Dermis microvascular lymphatic vessel endothelial cell (primary cell): ENCODE measurements around the gene ST7. TPM values are rescaled to one million over a fixed set of nuclear protein-coding genes. Genes with fewer than 3 reads are reported as not detected.

Experiments used
- DNase-seq, 2 donors: peaks; one replicate each; pipeline versions ENCODE4 v3.0.0 to v3.0.0-alpha.2; 2010; ENCODE audit warnings: low read depth in 2 of 2
- total RNA-seq: library from RNA; depleted of rRNA; stranded (reverse); fragments of >200 nt; gene quantifications from 2 replicates; pipeline ENCODE4 v1.2.1, GENCODE V29; 2014

ST7 gene
- total RNA-seq, 1 donor from 2014 or later: 12.5 TPM

DNA sequence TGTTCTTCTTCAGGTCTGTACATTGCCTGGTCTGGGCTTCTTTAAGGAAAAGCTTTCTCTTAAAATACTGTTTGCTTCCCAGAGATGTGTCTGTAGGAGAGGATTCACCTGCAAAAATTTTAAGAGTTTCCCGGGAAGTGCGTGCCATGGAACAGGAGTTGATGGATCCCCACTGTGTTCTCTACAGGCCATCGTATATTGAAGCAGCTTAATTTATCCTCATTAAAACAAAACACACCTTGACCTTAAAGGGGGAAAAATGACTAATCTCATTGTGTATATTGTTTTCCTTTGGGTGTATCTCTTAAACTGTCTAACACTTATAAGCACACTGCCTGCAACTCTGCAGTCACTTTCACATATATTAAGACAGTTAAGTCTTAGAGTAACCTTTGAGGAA lies 111.4 kb downstream of the ST7 start:
- no peak for DNase-seq

DNA sequence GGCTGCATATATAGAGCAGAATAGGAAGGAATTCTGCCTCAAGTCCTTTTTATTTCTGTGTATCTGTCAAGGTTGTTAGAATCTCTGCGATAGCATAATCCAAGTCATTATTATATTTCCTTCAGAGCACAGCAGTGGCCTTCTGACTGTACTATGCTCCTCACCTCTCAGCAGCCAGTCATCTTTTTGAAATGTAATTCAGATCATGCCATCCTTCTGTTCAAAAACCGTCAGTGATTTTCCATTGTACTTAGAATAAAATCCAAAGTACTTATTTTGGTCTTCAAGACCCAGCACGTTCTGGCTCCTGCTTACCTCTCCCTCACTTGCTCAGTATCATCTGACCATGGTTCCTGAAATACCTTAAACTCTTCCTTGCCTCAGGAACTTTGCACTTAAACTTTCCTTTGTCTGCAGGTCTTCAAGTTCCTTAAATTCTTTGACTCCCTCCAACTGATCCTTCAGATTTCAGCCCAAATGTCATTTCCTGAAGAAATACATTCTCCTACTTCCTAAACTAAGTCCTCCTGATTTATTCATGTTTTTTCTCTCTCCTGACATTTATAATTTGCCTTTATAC lies 112.4 kb downstream of the ST7 start:
- no peak for DNase-seq

DNA sequence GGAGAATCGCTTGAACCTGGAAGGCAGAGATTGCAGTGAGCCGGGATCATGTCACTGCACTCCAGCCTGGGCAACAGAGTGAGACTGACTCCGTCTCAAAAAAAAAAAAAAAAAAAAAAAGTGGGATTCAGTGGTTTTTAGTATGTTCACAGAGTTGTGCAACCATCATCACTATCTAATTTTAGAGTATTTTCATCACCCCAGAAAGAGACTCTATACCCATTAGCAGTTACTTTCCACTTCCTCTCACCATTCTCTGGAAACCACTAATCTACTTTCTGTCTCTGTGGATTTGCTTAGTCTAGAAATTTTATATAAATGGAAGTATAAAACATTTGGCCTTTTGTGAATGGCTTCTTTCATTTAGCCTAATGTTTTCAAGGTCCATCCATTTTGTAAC lies 113.4 kb downstream of the ST7 start:
- DNase-seq: no peak

DNA sequence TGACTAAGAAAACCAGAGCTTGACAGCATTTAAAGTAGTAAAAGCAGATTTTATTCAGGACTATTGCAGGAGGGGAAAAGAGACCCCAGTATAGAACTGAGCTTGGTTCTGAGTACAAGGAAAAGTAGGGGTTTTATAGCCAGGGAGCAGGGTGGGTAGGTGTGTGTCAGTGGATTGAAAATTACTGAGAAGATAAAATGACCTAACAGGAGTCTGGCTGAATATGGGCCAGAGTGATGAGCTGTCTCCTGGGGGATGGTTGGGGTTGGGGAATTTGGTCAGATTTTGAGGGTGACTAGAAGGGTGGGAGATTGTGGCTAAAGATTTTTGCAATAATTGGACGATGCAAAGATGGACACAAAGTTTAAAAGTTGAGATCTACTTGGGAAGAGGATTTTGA lies 114.0 kb downstream of the ST7 start:
- DNase-seq: no peak

DNA sequence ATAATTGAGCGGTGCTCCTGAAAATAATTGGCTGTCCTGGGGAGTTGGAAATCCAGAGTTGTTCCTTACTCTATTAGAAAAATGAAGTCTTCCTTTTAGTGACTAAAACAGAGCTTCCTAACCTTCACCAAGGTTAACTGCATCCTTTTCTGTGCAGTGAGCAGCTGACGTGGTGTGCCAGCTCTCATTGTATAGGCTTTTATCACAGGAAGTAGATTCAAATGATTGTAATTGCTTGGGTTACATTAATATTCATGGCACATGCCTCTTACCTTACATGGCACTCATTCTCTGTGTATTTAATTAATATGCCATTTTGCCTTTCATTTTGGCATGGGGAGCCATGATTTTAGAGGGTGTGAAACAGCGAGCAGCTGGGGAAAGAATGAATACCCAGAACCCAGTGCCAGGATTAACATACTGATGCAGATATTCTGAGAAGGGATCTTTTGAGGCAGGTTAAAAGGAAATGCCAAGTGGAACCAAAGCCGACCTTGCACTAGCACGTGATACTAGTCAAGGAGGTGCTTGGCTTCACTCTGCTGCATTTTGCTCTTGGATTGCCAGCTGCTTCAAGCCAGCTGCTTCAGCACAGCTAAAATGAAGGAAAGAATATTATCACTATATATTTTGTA lies 115.3 kb downstream of the ST7 start:
- no peak for DNase-seq

DNA sequence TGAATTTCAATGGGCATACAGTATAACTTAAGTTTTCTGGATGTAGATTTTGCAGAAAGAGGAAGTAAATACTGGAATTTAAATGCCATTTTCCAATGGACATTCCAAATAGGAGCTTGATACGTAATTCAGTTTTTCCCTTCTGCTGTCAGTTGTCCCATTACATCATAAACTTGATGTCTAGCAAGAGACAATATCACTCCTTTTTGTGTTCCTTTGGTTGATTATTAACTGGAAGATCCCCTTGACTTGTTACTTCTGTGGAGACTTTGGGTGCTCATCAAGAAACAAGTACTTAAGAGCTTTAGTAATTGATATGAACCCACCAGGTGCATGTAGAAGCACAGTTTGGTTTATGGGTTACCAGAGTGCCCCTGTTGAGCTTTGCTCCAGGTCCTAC lies 116.1 kb downstream of the ST7 start:
- no peak for DNase-seq

DNA sequence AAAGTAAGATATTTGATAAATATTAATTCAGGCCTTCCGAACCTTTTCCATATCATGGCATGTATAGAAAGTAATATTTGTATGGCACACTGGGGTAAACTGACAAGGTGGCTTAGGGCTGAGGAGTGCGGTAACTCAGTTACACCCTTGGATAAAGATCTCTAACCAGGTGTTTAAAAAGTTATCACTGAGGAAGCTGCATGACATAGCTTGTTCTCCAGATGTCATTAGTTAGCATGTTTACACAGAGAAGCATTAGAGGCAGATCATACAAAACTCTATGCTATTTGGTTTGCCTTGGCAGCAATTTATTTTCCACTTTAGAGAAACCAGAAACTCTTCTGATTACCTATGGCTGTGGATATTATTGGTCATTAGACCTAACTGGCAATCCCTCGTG lies 118.2 kb downstream of the ST7 start:
- no peak for DNase-seq

DNA sequence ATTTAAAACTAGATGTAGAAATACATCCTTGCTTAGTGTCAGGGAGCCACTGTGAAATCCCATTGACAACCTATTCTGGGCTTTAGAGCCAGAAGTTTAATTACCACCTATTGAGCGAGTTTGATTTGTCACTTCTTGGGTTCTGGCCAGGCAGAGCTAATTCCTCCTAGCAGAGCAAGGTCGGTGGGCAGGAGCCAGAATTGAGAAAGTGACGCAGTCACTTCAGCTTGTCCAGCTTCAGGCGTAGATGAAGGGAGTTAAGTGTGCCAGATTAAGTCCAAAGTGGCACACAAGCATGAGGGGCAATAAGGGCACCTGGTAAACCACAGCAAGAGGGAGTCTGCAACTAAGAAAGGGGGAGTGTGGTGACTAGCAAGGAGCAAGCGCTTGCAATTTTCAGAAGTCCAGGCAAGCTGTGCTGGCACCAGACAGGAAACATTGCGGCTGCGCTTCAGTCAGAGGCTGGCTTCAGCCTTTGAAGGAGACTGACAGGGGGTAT lies 119.4 kb downstream of the ST7 start:
- peak in 1 of 2 donors; percentile 34 for DNase-seq

DNA sequence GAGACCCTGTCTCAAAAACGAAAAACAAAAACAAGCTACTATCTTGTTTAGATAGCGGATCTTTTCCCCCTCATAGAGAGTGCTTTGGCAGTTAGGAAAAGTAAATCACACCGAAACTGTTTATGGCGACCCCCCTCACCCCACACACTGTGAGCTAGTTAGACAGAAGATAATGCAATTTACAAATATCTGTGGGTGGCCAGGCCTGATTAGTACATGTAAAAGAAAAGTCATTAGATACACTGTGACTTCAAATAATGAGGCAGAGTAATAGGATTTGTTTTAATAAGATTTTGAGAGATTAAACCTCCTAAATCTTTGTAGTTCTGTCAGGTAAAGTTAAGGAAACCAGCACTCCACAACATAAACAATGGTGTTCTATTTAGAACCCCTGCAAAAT lies 121.1 kb downstream of the ST7 start:
- no peak for DNase-seq

DNA sequence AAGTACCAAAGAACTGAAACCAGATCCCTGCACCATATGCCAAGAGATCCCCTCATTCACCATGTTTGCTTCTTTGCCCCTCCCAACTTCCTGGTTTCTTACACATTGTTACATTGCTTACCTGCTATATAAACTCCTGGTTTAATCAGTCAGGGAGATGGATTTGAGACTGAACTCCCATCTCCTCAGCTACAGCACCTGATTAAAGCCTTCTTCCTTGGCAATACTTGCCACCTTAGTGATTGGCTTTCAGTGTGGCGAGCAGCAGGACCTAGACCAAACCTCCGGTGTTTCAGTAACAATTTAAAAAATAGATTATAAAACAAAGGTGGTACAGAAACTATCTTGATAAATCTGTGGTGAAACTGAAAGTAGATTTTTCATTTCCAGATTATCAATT lies 122.6 kb downstream of the ST7 start:
- no peak for DNase-seq

DNA sequence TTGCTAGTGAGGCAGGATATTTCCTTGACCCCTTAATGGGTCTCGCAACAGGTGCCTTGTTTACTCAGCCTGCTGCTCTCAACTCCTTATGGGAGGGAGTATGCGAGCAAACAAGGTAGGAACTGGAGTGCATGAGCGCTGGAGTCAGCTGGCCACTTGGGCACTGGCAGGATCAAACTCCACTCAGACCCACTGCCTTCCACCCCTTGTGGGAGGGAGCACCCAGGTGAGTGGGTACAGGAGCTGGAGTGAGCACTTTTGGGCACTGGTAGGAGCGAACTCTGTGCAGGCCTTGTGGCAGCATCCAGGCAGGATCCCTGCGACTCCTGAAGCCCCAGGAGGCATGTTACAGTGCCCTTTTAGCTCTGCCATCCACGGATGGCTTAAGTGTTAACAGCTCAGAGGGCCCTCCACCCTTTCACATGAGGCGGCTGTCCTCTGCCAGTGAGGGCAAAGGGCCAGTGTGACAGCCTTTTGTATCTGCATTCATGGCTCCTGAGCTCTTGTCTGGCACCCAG lies 123.2 kb downstream of the ST7 start:
- DNase-seq: no peak

DNA sequence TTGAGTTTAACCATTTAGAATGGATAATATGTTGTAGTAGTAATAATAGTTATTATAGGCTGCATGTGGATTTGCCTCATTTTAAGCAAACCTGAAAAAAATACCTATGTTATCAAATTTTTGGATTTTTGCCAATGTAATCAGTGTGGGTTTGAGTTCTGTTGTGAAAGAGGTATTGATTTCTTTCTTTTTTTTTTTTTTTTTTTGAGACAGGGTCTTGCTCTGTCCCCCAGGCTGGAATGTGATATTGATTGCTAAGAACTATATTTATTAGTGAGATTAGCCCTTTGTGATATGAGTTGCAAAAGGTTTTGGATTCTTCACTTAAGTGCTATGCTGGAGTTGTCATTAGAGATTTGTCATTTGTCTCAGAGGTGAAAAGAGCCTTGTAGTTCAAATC lies 124.4 kb downstream of the ST7 start:
- no peak for DNase-seq

DNA sequence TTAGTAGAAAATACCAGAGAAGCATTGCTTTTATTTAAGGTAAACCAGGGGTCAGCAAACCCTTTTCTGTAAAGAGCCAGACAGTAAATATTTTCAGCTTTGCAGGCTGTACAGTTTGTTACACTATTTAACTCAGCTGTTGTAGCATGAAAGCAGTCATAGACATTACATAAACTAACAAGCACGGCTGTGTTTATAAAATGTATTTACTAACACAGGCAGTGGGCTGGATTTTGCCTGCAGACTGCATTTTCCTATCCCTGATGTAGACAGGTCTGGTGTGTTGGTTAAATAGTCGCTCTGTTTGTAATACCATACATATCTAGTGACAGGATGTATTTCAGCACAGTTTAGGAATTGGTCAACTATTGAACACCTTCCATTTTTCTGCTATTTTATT lies 129.3 kb downstream of the ST7 start:
- no peak for DNase-seq

DNA sequence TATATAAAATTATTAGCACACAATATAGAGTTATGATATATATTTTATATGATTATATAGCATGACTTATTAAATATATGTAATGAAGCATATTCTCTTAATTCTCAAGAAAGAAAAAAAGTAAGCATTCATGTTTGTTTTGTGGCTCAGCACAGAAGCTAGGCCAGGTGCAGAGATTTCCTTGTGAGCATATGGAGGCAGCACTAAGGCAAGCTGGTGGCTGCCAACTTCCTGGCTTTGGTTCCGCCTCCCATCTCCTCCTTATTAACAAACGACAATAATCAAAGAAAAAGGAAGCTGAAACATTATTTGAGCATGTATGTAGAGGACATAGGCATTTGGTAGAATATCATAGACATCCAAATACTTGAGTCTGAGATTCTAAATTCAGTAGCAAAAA lies 130.3 kb downstream of the ST7 start:
- no peak for DNase-seq

DNA sequence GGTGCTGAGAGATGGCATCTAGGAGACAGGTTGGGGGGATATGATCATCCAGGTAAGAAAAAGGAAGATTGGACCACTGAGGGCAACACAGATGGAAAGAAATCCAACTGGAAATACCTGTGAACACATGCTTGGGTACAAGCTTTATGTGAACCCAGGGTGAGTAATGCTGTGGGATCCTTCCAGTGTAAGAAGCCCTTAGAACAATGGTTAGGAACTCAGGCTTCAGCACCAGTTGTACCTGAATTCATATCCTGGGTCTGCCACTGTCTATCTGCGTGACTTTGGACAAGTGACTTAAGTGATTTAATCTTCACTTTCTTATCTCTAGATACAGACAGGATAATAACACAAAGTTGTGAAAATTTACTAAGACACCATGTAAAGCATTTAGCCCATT lies 131.0 kb downstream of the ST7 start:
- no peak for DNase-seq

DNA sequence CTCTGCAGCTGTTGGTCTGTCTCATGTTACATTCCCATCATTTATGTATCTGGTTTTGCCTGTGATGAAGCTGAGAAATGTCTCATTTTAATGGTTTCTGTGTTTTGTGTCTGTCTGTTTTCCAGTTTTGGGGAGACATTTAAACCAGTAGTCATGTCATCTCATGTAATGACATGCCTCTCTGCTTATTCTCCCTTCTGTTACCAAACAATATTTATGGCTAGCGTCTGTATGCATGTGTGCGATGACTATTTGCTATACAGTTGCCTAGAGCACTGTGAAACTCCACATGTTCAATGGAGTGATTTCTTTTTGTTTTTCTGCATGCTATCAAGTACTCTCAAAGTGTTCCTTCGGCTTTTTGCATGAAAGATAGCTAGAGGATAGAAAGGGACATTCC lies 132.0 kb downstream of the ST7 start:
- no peak for DNase-seq

DNA sequence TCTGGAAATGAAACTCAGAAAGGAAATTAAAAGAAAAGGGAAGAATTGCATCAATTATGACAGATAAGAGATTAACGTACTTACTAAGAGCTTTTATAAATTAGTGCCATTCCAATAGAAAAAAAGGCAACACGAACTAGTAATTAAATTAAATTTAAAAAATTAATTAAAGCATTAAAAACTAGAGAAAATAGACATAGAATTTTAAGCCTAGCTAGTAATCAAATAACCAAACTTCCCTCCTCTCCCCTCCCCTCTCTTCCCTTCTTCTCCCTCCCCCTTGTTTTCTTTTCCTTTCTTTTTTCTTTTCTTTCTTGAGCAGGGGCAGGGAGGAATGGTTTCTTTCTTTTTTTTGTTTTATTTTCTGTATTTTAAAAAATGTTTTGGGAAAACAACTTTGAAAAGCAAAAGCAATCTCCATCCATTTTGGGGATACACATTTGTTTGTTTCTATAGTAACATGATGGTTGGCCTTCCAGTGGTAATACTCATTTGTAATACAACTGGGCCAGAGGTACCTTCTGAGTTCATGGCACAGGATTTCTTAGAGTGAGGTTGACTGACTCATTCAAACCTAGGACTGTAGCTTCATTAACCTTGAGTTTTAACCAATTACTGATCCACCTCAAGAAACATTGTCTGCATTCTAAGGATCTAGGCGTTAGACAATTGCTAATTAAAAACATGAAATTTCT lies 132.6 kb downstream of the ST7 start:
- no peak for DNase-seq

DNA sequence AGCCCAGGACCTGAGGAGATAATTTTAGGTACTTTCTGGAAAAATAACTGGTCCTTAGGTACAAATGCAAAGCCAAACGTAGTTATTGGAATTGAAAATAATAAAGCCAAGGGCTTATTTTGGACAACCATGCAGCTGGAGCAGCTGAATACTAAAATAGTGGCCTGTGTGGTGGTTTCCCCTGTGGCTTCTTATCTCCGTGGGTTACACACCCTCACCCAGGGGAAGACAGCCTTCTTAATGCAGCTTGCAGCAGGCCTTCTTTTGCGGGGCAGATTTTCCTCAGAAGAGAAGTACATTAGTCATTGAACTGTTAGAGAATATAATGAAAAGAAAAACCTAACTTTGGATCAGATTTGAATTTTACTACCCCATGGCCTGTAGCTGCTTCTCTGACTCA lies 133.5 kb downstream of the ST7 start:
- DNase-seq: no peak

DNA sequence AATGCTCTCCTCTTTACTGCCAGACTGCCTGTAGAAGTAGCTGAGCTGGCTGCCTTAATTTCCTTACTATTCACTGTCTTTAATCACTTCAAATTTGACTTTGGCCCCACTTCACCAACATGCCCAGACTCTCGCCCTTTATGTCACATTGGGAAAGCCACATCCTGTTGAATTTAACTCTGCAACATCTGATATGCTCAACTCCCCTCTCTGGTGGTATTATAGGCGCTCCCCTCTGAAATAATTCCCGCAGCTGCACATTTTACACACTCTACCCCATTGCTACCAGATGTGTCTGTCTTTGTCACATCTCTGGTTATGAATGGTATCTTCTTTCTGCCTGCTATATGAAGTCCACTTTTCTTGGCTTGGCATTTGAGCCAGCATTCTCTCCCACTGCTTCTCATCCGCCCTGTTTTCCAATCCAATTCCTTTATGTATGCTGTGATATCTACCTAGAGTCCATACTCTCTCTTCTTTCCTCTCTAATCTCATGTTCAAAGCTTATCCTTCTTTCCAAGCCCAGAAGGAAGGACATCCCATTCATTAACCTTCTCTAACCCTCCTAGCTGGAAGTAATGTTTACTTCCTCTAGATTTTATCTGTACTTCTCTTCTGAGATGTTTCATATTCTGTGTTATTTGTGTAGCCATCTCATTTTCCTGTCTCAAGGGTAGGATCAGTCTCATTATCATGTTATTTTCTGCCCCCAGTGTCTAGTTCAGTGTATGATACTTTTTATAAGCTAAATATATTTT lies 134.5 kb downstream of the ST7 start:
- no peak for DNase-seq

DNA sequence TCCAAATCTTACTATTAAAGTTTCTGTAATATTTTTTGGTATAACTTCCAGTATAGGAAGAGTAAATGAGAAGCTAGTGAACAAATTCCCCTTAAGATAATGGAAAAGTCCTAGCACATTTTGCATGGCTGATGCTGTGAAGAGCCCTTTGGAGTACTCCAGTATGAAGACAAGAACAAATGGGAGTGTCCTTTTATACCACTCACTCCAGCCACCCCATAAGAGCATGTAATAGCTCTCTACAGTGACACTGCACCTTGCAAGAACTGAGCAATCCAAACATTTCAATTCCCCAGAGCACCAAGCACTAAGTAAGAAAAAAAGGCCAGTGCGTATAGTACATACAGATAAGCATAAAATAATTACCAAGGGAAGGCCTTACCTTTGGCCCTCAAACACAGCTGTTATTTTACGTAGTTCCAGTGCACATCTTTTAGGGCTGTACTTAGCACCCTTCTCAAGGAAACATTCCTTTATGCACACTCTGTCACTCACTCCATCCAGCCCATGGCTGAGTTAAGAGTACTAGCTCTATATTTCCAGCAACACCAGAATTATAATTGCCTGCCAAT lies 135.4 kb downstream of the ST7 start:
- DNase-seq: no peak

DNA sequence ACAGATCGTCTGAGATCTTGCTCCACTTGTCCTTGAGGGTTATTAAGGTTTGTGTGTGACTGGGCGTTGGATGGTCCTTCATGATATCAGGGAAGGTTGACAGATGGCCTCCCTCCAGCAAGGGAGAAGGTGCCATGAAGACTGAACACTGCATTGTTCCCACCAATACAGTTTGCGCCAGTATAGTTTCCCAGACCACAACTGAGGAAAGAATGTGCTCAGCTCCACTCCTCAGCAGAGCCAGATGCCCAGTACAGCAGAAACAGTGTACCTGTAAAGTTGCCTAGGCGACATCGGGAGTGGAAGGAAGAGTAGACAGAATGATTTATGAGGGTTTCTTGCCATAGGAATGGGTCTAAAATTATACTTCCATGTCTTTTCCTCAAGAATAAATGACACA lies 137.5 kb downstream of the ST7 start:
- no peak for DNase-seq

DNA sequence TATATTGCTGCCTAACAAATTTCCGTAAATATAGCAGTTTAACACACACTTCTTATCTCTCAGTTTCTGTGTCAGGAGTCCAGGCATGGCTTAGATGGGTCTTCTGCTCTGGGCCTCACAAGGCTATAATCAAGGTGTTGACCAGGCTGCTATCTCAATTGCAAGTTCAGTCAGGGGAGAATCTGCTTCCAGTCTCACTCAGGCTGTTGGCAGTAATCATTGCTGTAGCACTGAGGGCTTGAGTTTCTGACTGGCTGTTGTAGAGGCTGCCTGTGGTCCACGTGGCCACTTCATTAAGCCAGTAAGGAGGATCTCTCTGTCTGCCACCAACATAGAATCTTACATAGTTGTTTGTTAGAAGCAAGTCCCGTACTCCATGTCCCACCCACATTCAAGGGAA lies 138.4 kb downstream of the ST7 start:
- DNase-seq: no peak
